ENCODE measurements around the gene TEX22. TPM values are rescaled to one million over a fixed set of nuclear protein-coding genes. Genes with fewer than 3 reads are reported as not detected.

TEX22 gene
- total and polyA plus RNA-seq, 4 donors, result 0.18 to 2.1 (median 0.77) TPM

DNA sequence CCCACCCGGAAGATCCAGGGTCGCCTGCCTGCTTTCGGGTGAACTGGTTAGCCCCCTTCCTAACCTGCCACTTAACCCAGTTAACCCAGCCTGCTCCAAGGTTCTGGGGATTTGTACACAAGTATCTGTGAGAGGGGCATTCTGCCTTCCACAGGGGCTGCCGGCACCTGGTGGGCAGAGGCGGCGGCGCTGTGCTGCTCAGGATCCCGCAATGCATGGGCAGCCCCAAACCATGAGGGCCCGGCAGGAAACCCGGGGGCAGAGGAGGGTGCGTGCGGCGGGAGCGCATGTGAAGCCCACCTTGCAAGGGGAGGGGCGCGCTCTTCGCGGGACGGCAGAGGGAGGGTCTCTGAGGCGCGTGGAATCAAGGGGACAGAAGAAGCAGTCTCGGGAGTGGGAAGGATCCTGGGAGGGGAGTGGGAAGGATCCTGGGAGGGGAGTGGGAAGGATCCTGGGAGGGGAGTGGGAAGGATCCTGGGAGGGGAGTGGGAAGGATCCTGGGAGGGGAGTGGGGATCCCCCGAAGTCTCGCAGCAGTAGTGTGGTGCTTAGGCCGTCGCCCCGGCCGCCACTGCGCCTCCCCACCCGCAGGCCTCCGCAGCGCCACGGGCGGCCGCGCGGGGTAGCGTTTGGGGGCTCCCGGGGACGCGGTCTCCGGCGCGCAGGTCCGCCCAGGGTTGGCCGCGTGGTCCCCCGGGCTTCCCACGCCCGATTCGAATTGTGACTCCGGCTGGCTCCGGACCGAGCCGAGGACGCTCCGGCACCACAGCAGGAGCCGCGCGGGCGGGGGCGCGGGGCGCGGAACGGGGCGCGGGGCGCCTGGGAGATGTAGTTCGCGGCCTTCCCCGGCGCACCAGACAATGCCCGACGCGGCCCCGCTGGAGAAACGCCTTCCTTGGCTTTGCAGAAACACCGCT lies 16.4 kb downstream of the TEX22 start:
- Histone ChIP-seq H3K36me3 (ENCODE audit: control insufficient read depth in 1 of 2, insufficient read depth in 2 of 2, low read length in 1 of 2) (no peaks in the 10 kb centered on the region), H3K4me1 (ENCODE audit: control insufficient read depth in 1 of 2, insufficient read depth in 2 of 2, low read length in 2 of 2) (no peaks in the 10 kb centered on the region), H3K4me3 (ENCODE audit: low read length in 2 of 2) (peak overlapping the region in 1 of 2 donors; percentile 10), H3K27me3 (ENCODE audit: control insufficient read depth in 1 of 2, insufficient read depth in 2 of 2, low read length in 1 of 2) (no peaks in the 10 kb centered on the region), H3K9me3 (ENCODE audit: control insufficient read depth, low read length) (no peaks in the 10 kb centered on the region), H3K27ac (ENCODE audit: low read depth in 1 of 2, low read length in 2 of 2) (no peak overlapping the region)
- intact Hi-C loops (cut with DNase I), result loop anchor here in 1 of 2 donors (5.0 kb wide), 1 partner anchor 42 kb away; no protein-coding TSS in a partner anchor
- DNase-seq (peak; percentile 86 to 94), ATAC-seq (ENCODE audit: low FRiP score) (peak; percentile 81)
- 18 to 22% methylated on average over 54 to 79 of the region's 79 CpGs for WGBS, 2 donors

DNA sequence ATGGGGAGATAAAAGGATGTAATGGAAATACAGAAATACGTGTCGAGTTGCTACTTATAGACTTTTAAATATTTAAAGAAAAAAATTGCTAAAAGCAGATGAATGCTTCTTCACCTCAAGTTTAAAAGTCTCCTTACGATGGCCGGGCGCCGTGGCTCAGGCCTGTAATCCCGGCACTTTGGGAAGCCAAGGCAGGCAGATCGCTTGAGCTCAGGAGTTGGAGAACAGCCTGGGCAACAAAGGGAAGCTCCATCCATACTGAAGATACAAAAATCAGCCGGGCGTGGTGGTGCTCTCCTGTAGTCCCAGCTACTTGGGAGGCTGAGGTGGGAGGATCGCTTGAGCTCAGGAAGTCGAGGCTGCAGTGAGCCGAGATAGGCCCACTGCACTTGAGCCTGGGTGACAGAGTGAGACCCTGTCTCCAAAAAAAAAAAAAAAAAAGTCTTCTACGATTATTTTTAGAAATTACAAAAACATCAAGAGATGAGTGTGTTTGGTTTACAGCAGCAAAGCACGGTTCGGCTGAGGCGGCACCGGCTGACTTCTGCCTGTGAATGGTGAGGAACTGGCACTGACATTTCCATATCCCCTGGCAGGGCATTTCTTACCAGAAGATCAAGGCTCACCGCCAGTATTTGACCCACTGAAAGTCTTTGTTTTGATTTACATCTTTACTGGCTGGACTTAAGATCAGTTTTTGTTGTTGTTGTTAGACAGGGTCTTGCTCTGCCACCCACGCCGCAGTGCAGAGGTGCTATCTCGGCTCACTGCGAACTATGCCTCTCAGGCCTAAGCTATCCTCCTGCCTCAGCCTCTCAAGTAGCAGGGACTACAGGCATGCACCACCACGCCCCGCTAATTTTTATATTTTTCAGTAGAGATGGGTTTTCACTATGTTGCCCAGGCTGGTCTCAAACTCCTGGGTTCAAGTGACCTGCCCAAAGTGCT lies 17.4 kb downstream of the TEX22 start:
- Histone ChIP-seq H3K27me3 (ENCODE audit: control insufficient read depth in 1 of 2, insufficient read depth in 2 of 2, low read length in 1 of 2) (no peaks in the 10 kb centered on the region), H3K4me3 (ENCODE audit: low read length in 2 of 2) (no peak overlapping the region), H3K4me1 (ENCODE audit: control insufficient read depth in 1 of 2, insufficient read depth in 2 of 2, low read length in 2 of 2) (no peaks in the 10 kb centered on the region), H3K9me3 (ENCODE audit: control insufficient read depth, low read length) (no peaks in the 10 kb centered on the region), H3K27ac (ENCODE audit: low read depth in 1 of 2, low read length in 2 of 2) (no peak overlapping the region), H3K36me3 (ENCODE audit: control insufficient read depth in 1 of 2, insufficient read depth in 2 of 2, low read length in 1 of 2) (no peaks in the 10 kb centered on the region)
- intact Hi-C loops (cut with DNase I), result no loop called here
- DNase-seq (no peak), ATAC-seq (ENCODE audit: low FRiP score) (no peak)
- 61 to 62% methylated on average over 25 of the region's 25 CpGs for WGBS, 2 donors

DNA sequence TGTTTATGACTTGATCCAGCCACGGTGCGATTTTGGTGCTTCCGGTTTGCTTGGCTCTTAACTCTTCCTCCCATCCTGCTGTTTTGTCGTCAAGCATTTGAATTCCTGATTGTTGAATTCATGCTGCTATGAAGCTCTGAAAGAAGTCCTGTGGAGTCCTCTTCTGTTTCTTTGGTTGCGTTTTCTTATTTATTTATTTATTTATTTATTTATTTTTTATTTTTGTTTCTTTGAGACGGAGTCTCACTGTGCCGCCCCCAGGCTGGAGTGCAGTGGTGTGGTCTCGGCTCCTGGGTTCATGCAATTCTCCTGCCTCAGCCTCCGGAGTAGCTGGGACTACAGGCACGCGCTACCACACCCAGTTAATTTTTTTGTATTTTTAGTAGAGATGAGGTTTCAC lies 18.3 kb downstream of the TEX22 start:
- no peaks in the 10 kb centered on the region for H3K9me3 ChIP-seq (ENCODE audit: control insufficient read depth, low read length)
- no peak overlapping the region for H3K27ac ChIP-seq (ENCODE audit: low read depth in 1 of 2, low read length in 2 of 2)
- no peaks in the 10 kb centered on the region for H3K4me1 ChIP-seq (ENCODE audit: control insufficient read depth in 1 of 2, insufficient read depth in 2 of 2, low read length in 2 of 2)
- H3K36me3 ChIP-seq (ENCODE audit: control insufficient read depth in 1 of 2, insufficient read depth in 2 of 2, low read length in 1 of 2), result no peaks in the 10 kb centered on the region
- 98% methylated on average over 11 of the region's 11 CpGs for WGBS, 2 donors
- intact Hi-C loops (cut with DNase I), result no loop called here
- no peaks in the 10 kb centered on the region for H3K27me3 ChIP-seq (ENCODE audit: control insufficient read depth in 1 of 2, insufficient read depth in 2 of 2, low read length in 1 of 2)
- DNase-seq (no peak), ATAC-seq (ENCODE audit: low FRiP score) (no peak)
- H3K4me3 ChIP-seq (ENCODE audit: low read length in 2 of 2), result no peak overlapping the region

DNA sequence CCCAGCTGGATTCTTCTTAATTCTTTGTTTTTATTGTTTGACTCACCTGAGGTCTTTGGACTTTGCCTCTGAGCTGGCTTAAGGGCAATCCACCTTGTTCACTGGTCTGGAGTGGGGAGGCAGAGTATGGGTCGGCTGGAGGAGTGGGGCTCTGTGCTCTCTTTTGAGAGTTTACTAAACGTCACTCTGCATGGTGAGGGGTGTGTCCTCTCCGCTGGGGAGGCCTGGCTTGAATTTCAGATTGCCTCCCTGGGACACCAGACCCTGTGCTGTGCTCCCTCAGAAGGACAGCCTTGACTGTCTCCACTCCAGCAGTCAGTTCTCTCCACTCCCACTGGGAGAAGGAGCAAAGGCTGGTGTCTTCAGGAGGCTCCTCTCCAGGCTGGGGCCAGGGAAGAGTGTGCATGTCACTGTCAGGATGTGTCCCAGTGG lies 19.4 kb downstream of the TEX22 start:
- Histone ChIP-seq H3K36me3 (ENCODE audit: control insufficient read depth in 1 of 2, insufficient read depth in 2 of 2, low read length in 1 of 2) (no peaks in the 10 kb centered on the region), H3K4me1 (ENCODE audit: control insufficient read depth in 1 of 2, insufficient read depth in 2 of 2, low read length in 2 of 2) (no peaks in the 10 kb centered on the region), H3K9me3 (ENCODE audit: control insufficient read depth, low read length) (no peaks in the 10 kb centered on the region), H3K27me3 (ENCODE audit: control insufficient read depth in 1 of 2, insufficient read depth in 2 of 2, low read length in 1 of 2) (no peaks in the 10 kb centered on the region), H3K4me3 (ENCODE audit: low read length in 2 of 2) (no peak overlapping the region), H3K27ac (ENCODE audit: low read depth in 1 of 2, low read length in 2 of 2) (no peak overlapping the region)
- intact Hi-C loops (cut with DNase I), result no loop called here
- no peak for ATAC-seq (ENCODE audit: low FRiP score)
- WGBS, 2 donors, result 91 to 97% methylated on average over 3 of the region's 3 CpGs
- no peak for DNase-seq

DNA sequence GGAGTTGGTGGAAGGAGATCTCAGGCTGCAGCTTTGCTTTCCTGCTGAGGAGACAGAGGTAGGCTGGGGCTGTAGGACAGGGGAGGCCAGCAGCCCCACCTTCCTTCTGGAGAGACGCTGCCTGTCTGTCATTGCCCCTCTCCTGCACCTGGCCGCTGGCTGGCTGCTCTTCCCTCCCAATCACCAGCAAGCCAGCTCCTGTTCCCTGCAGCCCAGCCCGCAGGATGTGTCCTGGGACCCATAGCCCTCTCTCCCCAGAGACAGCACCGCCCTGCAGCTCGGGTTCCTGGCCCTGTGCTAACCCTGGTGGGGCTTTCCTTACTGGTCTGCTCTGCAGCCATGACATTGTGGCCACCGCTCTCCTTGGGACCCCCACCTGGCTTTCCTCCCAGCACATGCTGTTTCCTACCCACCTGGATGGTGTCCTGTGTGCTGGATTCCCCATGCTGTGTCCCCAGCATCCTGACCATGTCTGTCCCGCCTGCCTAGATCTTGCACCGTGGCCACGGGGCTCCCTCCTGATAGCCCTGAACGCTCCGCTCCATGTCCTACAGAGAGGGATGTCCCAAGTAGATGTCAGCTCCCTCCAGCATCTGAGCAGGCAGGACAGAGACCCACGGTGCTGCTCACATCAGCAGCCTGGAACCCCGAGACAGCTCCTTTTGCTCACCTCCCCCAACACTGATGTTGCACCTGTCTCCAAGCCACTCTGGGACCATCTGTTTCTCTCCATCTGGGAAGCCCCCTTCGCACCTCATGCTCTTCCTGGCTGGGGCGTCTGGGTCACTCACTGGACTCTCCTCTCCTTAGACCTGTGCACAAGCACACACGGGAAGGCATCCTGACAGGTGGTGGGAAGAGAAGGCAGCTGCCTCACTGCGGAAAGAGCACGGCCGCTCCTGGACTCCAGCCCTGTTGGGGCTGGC lies 20.2 kb downstream of the TEX22 start:
- no peak for DNase-seq
- intact Hi-C loops (cut with DNase I), result no loop called here
- no peak overlapping the region for H3K27ac ChIP-seq (ENCODE audit: low read depth in 1 of 2, low read length in 2 of 2)
- no peaks in the 10 kb centered on the region for H3K9me3 ChIP-seq (ENCODE audit: control insufficient read depth, low read length)
- H3K4me3 ChIP-seq (ENCODE audit: low read length in 2 of 2), result no peak overlapping the region
- no peaks in the 10 kb centered on the region for H3K4me1 ChIP-seq (ENCODE audit: control insufficient read depth in 1 of 2, insufficient read depth in 2 of 2, low read length in 2 of 2)
- WGBS, 2 donors, result 80 to 81% methylated on average over 19 of the region's 19 CpGs
- ATAC-seq (ENCODE audit: low FRiP score), result no peak
- no peaks in the 10 kb centered on the region for H3K36me3 ChIP-seq (ENCODE audit: control insufficient read depth in 1 of 2, insufficient read depth in 2 of 2, low read length in 1 of 2)
- H3K27me3 ChIP-seq (ENCODE audit: control insufficient read depth in 1 of 2, insufficient read depth in 2 of 2, low read length in 1 of 2), result no peaks in the 10 kb centered on the region

DNA sequence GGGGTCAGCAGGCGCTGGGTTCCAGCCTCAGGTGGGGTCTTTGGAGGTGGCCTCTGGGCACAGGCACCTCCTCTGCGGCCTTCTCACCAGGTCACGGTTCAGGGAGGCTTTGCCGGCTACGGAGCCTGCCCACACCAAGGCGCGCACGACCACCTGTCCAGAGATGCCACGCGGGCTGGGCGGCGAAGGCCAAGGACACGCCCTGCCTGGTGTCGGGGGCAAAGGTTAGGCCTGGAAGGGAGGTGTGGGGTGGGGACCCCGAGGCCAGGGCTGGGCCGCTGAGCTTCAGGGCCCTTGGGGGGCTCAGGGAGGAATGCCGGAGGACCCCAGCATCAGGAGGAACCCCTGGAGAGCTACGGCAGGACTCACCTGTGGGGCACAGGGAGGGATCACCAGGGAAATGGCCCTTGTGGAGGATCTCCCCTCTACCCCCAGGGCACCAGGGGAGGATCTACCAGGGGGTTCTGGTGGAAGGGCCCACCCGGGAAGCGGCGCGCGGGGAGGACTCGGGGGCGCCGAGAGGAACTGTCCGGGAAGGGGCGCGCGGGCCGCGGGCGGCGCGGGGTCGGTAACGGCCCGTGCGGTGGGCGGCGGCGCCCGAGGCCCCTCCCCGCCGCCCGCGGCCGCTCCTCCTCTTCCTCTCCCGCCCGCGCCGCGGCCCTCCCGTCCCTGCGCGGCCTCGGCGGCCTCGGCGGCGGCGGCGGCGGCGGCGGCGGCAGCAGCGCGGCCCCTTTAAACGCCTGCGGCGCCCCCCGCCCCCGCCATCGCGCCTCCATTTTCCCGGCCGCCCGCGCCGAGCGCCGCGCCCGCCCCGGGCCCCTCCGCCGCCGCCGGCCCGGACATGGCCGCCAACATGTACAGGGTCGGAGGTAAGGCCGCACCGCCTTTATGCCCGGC lies 21.1 kb downstream of the TEX22 start, which contains the start of gene MTA1:
Gene MTA1 (plus strand): TSS at position 633 of the 897 bp plus-strand sequence. CDS start 209 bp downstream, at position 842.
- ATAC-seq (ENCODE audit: low FRiP score) (peak; percentile 48), DNase-seq (no peak)
- Histone ChIP-seq H3K4me1 (ENCODE audit: control insufficient read depth in 1 of 2, insufficient read depth in 2 of 2, low read length in 2 of 2) (no peaks in the 10 kb centered on the region), H3K27ac (ENCODE audit: low read depth in 1 of 2, low read length in 2 of 2) (peak within 1 kb of the TSS; percentile 15 to 38), H3K27me3 (ENCODE audit: control insufficient read depth in 1 of 2, insufficient read depth in 2 of 2, low read length in 1 of 2) (no peaks in the 10 kb centered on the region), H3K4me3 (ENCODE audit: low read length in 2 of 2) (peak within 1 kb of the TSS; percentile 77 to 93), H3K36me3 (ENCODE audit: control insufficient read depth in 1 of 2, insufficient read depth in 2 of 2, low read length in 1 of 2) (no peaks in the 10 kb centered on the region), H3K9me3 (ENCODE audit: control insufficient read depth, low read length) (no peaks in the 10 kb centered on the region)
- 4 to 12% methylated on average over 23 to 96 of the region's 96 CpGs for WGBS, 2 donors
- intact Hi-C loops (cut with DNase I), result no loop called here

DNA sequence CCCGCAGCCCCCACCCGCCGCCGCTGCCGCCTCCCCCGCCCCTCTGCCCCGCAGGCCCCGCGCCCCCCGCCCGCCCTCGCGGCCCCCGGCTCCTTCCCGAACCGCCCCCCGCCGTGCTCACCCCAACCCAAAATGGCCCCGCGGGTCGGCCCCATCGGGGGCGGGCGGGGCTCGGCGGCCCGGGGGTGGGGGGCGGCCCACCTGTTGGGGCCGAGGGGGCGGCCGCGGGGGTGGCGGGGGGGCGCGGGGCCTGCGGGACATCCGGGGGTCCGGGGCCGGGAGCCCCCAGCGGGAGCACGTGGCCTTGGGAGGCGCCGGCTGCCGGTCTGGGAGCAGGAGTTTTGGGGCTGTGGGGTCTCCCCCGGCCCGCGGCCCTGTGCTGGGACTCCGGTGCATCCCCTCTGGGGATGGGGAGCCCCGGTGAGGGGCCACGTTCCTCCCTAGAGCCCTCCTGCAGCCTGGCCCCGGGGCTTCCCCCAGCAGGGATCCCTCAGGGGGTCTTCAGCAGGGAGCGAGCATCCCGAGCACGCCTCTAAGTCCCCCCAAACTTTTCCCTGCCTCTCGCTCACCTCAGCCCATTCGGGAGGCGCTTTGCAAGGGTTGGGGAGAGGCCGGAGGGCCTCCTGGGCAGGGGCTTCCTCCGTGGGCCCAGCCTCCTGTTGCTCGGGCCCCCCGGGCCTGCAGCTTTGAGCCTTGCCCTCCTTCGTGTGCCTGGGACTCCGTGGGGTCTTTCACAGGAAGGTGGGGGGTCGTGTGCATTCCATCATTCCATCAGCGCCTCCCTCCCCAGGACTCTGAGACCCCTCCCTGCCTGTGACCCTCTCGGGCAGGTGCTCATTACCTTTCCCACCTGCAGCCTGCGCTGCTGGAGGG lies 22.0 kb downstream of the TEX22 start:
- intact Hi-C loops (cut with DNase I), result no loop called here
- no peaks in the 10 kb centered on the region for H3K4me1 ChIP-seq (ENCODE audit: control insufficient read depth in 1 of 2, insufficient read depth in 2 of 2, low read length in 2 of 2)
- DNase-seq (peak in 1 of 2 donors; percentile 76), ATAC-seq (ENCODE audit: low FRiP score) (no peak)
- peak overlapping the region; percentile 77 to 93 for H3K4me3 ChIP-seq (ENCODE audit: low read length in 2 of 2)
- peak overlapping the region; percentile 15 to 16 for H3K27ac ChIP-seq (ENCODE audit: low read depth in 1 of 2, low read length in 2 of 2)
- no peaks in the 10 kb centered on the region for H3K36me3 ChIP-seq (ENCODE audit: control insufficient read depth in 1 of 2, insufficient read depth in 2 of 2, low read length in 1 of 2)
- H3K9me3 ChIP-seq (ENCODE audit: control insufficient read depth, low read length), result no peaks in the 10 kb centered on the region
- WGBS, 2 donors, result 3 to 5% methylated on average over 36 to 67 of the region's 67 CpGs
- H3K27me3 ChIP-seq (ENCODE audit: control insufficient read depth in 1 of 2, insufficient read depth in 2 of 2, low read length in 1 of 2), result no peaks in the 10 kb centered on the region
